Hepatocyte (in vitro differentiated cells): ENCODE measurements around the gene NDUFA8. TPM values are rescaled to one million over a fixed set of nuclear protein-coding genes. Genes with fewer than 3 reads are reported as not detected.

Experiments
- DNase-seq: peaks from one replicate; pipeline ENCODE4 v3.0.0-alpha.2; 2016; ENCODE audit warnings: low spot score
- H2AFZ ChIP-seq: fragments of 200-600 bp; sonication (generic); 2 replicates; pipeline ENCODE4 v1.6.0; 2016; ENCODE audit warnings: antibody characterized with exemption, mild to moderate bottlenecking
- H3K27ac ChIP-seq: fragments of 200-600 bp; sonication (generic); 2 replicates; pipeline ENCODE4 v1.5.1; 2016; ENCODE audit warnings: mild to moderate bottlenecking
- H3K27me3 ChIP-seq: fragments of 200-600 bp; sonication (generic); 2 replicates; pipeline ENCODE4 v1.6.1; 2016
- H3K36me3 ChIP-seq: fragments of 200-600 bp; sonication (generic); replicated peaks from 2 replicates; pipeline ENCODE4 v1.5.1; 2016; ENCODE audit warnings: low read depth; ENCODE audit not compliant: insufficient read depth
- H3K4me1 ChIP-seq: fragments of 200-600 bp; sonication (generic); 2 replicates; pipeline ENCODE4 v1.5.1; 2016; ENCODE audit warnings: mild to moderate bottlenecking, moderate library complexity; ENCODE audit not compliant: insufficient read depth
- H3K4me2 ChIP-seq: fragments of 200-600 bp; sonication (generic); 2 replicates; pipeline ENCODE4 v1.6.0; 2016
- H3K4me3 ChIP-seq: fragments of 200-600 bp; sonication (generic); 2 replicates; pipeline ENCODE4 v1.5.1; 2016; ENCODE audit warnings: mild to moderate bottlenecking
- H3K79me2 ChIP-seq: fragments of 200-600 bp; sonication (generic); 2 replicates; pipeline ENCODE4 v1.6.0; 2017; ENCODE audit warnings: mild to moderate bottlenecking
- H3K9me2 ChIP-seq: fragments of 200-600 bp; sonication (generic); replicated peaks from 2 replicates; pipeline ENCODE4 v1.6.0; 2017; ENCODE audit warnings: mild to moderate bottlenecking; ENCODE audit not compliant: insufficient read depth
- H3K9me3 ChIP-seq: fragments of 200-600 bp; sonication (generic); 2 replicates; pipeline ENCODE4 v1.5.1; 2016; ENCODE audit warnings: low read depth, mild to moderate bottlenecking
- H4K20me1 ChIP-seq: fragments of 200-600 bp; sonication (generic); 2 replicates; pipeline ENCODE4 v1.6.0; 2016; ENCODE audit warnings: mild to moderate bottlenecking; ENCODE audit not compliant: insufficient read depth, poor library complexity, severe bottlenecking
- EZH2 ChIP-seq: fragments of 200-600 bp; sonication (generic); IDR thresholded peaks from 2 replicates; pipeline ENCODE4 v1.6.1; 2016; ENCODE audit warnings: antibody characterized with exemption, mild to moderate bottlenecking, borderline replicate concordance
- EZH2phosphoT487 ChIP-seq: fragments of 200-600 bp; sonication (generic); IDR thresholded peaks from one replicate; pipeline ENCODE4 v1.6.1; 2018; ENCODE audit warnings: antibody characterized with exemption, mild to moderate bottlenecking, low read depth, moderate library complexity; ENCODE audit not compliant: unreplicated experiment, severe bottlenecking
- WGBS: methylation state at CpG from one replicate; pipeline ENCODE4 v1.1.6; 2016; ENCODE audit warnings: low lambda C conversion rate; ENCODE audit errors: missing lambda C conversion rate; 5-methylcytosine and 5-hydroxymethylcytosine counted together
- polyA plus RNA-seq: library from polyadenylated mRNA; unstranded; fragments of >200 nt; fragmentation: Nextera tagmentation; extraction: Ambion mirVana; gene quantifications from 2 replicates; pipeline ENCODE4 v1.2.1, GENCODE V29; 2016
- total RNA-seq: library from RNA; depleted of rRNA; stranded (reverse); fragments of >200 nt; gene quantifications from 2 replicates; pipeline ENCODE4 v1.2.3, GENCODE V29; 2014
- TF ChIP-seq, protein P1 (sequence below): fragments of 200-600 bp; sonication (generic); IDR thresholded peaks from 2 replicates; pipeline ENCODE4 v1.5.1; 2016; ENCODE audit warnings: antibody characterized with exemption, mild to moderate bottlenecking; ENCODE audit not compliant: poor library complexity

The NDUFA8 gene
- total and polyA plus RNA-seq, 2 experiments from 2014 or later, result 46.4 to 113 TPM

DNA sequence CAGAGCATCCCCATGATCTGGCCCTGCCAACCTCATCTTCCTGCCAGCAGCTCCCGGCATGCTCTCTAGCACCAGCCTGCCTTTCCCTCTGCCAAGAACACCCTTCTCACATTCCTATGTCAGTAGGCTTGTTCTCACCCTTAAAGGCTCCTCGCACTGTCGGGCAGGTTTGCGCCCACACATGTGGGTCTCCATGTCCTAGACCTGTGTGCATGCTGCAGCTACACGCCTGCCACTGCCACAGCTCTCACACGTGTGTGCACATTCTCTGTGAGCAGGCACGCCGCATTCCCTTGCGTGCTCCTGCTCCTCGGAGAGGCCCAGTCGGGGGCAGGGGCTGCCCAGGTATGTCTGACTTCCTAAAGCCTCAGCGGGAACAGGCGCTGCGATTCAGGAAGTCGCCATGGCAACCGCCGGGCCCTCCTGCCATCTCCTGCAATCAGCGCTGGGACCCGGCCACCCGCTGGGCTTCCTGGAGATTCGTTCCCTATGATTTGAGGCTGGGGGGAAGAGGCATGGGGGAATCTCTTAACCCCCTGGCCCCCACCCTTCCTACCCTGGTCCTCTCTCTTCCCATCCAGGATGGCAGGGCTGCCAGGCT is 28.1 kb downstream of the NDUFA8 start:
- Histone ChIP-seq H3K4me3 (no peak overlapping the region), H3K27me3 (peaks cover 31% of the 10 kb centered on the region), H3K9me2 (no peaks in the 10 kb centered on the region), H4K20me1 (no peaks in the 10 kb centered on the region), H3K4me2 (peak overlapping the region; percentile 34), H2AFZ (no peak overlapping the region), H3K9me3 (no peaks in the 10 kb centered on the region), H3K27ac (no peak overlapping the region), H3K4me1 (peaks cover 5% of the 10 kb centered on the region), H3K79me2 (no peaks in the 10 kb centered on the region), H3K36me3 (no peaks in the 10 kb centered on the region)
- 15% methylated on average over 21 of the region's 21 CpGs for WGBS
- DNase-seq, result peak; percentile 64
- TF ChIP-seq, protein P1, sequence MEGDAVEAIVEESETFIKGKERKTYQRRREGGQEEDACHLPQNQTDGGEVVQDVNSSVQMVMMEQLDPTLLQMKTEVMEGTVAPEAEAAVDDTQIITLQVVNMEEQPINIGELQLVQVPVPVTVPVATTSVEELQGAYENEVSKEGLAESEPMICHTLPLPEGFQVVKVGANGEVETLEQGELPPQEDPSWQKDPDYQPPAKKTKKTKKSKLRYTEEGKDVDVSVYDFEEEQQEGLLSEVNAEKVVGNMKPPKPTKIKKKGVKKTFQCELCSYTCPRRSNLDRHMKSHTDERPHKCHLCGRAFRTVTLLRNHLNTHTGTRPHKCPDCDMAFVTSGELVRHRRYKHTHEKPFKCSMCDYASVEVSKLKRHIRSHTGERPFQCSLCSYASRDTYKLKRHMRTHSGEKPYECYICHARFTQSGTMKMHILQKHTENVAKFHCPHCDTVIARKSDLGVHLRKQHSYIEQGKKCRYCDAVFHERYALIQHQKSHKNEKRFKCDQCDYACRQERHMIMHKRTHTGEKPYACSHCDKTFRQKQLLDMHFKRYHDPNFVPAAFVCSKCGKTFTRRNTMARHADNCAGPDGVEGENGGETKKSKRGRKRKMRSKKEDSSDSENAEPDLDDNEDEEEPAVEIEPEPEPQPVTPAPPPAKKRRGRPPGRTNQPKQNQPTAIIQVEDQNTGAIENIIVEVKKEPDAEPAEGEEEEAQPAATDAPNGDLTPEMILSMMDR, result no peak
- TF ChIP-seq EZH2 (no peak), EZH2phosphoT487 (no peak)

DNA sequence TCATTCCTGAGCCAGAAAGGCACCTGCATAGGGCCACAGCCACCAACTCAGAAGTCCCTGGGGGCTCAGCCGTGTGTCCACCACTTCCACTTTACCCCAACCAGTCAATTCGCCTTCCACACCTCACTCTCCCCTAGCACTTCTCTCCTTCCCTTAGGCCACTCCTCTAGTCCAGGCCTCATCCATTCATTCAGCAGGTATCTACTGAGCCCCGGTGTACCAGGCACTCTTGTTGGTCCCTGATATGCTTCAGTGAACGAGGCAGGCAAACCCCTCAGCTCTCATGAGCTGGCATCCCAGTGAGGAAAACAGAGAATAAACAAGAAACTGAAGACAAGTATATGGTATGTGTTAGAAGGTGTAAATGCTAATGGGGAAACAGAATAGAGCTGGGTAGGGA is 28.7 kb downstream of the NDUFA8 start:
- TF ChIP-seq EZH2, result no peak
- TF ChIP-seq, protein P1, result no peak
- no peak for TF ChIP-seq EZH2phosphoT487
- peaks cover 12% of the 10 kb centered on the region for H3K4me1 ChIP-seq
- no peaks in the 10 kb centered on the region for H3K79me2 ChIP-seq
- 76% methylated on average over 4 of the region's 4 CpGs for WGBS
- H3K9me3 ChIP-seq, result no peaks in the 10 kb centered on the region
- H3K27ac ChIP-seq, result no peak overlapping the region
- no peak overlapping the region for H3K4me2 ChIP-seq
- no peaks in the 10 kb centered on the region for H4K20me1 ChIP-seq
- DNase-seq, result no peak
- no peaks in the 10 kb centered on the region for H3K36me3 ChIP-seq
- H3K4me3 ChIP-seq, result no peak overlapping the region
- H3K9me2 ChIP-seq, result no peaks in the 10 kb centered on the region
- H3K27me3 ChIP-seq, result peaks cover 37% of the 10 kb centered on the region
- no peak overlapping the region for H2AFZ ChIP-seq

- no peaks in the 10 kb centered on the region for H3K36me3 ChIP-seq
- no peak for DNase-seq
- no peak overlapping the region for H3K4me2 ChIP-seq
- WGBS, result 91% methylated on average over 2 of the region's 2 CpGs
- peaks cover 42% of the 10 kb centered on the region for H3K27me3 ChIP-seq
- no peaks in the 10 kb centered on the region for H3K9me2 ChIP-seq
- no peaks in the 10 kb centered on the region for H4K20me1 ChIP-seq
- H3K9me3 ChIP-seq, result no peaks in the 10 kb centered on the region
- no peaks in the 10 kb centered on the region for H3K79me2 ChIP-seq
- H2AFZ ChIP-seq, result no peak overlapping the region
- peaks cover 12% of the 10 kb centered on the region for H3K4me1 ChIP-seq
- H3K27ac ChIP-seq, result no peak overlapping the region
- TF ChIP-seq EZH2 (no peak), EZH2phosphoT487 (no peak)
- TF ChIP-seq, protein P1, result no peak
- no peak overlapping the region for H3K4me3 ChIP-seq
These were observed 29.6 kb downstream of the NDUFA8 start for GRCh38 chr9:122129969-122130368.
